ENCODE data around the gene MSLN. TPM values are rescaled to one million over a fixed set of nuclear protein-coding genes. Genes with fewer than 3 reads are reported as not detected.

Gene MSLN
- polyA plus RNA-seq, 1 of the 3 experiments (the other 2 are of a cell fraction), result 0.02 TPM

GRCh38 chr16:732936-733335, 27.6 kb upstream of the MSLN start:
- H3K4me2 ChIP-seq, result no peak overlapping the region
- peaks cover 4% of the 10 kb centered on the region for H3F3A ChIP-seq (replicated peaks; ENCODE audit: insufficient read depth)
- H3K9ac ChIP-seq, result no peak overlapping the region
- no peak overlapping the region for H3K4me3 ChIP-seq (ENCODE audit: low read depth in 2 of 2, low read length in 1 of 2)
- H4K20me1 ChIP-seq (ENCODE audit: insufficient read depth), result no peaks in the 10 kb centered on the region
- TF ChIP-seq ELF1 (IDR thresholded peaks at IDR 0.05) (no peak), TCF12 (IDR thresholded peaks at IDR 0.05) (no peak), EZH2phosphoT487 (IDR thresholded peaks at IDR 0.05; ENCODE audit: borderline replicate concordance, low read depth) (no peak), MEF2A (IDR thresholded peaks at IDR 0.05; ENCODE audit: borderline replicate concordance, low read depth) (no peak), RXRA (IDR thresholded peaks at IDR 0.05; ENCODE audit: borderline replicate concordance, low read depth) (no peak), GATA2 (CRISPR knock-in tag; IDR thresholded peaks at IDR 0.05) (no peak), FOXM1 (IDR thresholded peaks at IDR 0.05; ENCODE audit: low read depth) (no peak), ZBTB33 (IDR thresholded peaks at IDR 0.05; ENCODE audit: borderline replicate concordance, low read depth) (no peak), RCOR1 (IDR thresholded peaks at IDR 0.05; ENCODE audit: low read length) (no peak), FOXJ3 (CRISPR knock-in tag; IDR thresholded peaks at IDR 0.05) (no peak), USF2 (IDR thresholded peaks at IDR 0.05; ENCODE audit: borderline replicate concordance, low read depth, low read length) (no peak), SMC3 (IDR thresholded peaks at IDR 0.05; ENCODE audit: low read depth, low read length) (no peak), REST (IDR thresholded peaks at IDR 0.05; ENCODE audit: low read depth, low read length) (no peak)
- TF ChIP-seq, protein P1, sequence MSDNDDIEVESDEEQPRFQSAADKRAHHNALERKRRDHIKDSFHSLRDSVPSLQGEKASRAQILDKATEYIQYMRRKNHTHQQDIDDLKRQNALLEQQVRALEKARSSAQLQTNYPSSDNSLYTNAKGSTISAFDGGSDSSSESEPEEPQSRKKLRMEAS (IDR thresholded peaks at IDR 0.05; ENCODE audit: low read depth), result no peak
- H2AFZ ChIP-seq (ENCODE audit: low read depth), result no peak overlapping the region
- no peaks in the 10 kb centered on the region for H3K9me3 ChIP-seq
- 91% methylated on average over 11 of the region's 13 CpGs for WGBS (ENCODE audit: low lambda C conversion rate)
- H3K36me3 ChIP-seq (replicated peaks in 1 of 2; ENCODE audit: control insufficient read depth in 1 of 2, insufficient read depth in 2 of 2, low read length in 1 of 2), result peaks cover 0 to 39% of the 10 kb centered on the region in 2 experiments
- H3K9me2 ChIP-seq, result no peaks in the 10 kb centered on the region
- no peaks in the 10 kb centered on the region for H3K79me2 ChIP-seq (ENCODE audit: insufficient read depth)
- H3K27ac ChIP-seq (ENCODE audit: low read depth in 2 of 2, low read length in 1 of 2), result no peak overlapping the region
- peaks cover 0 to 9% of the 10 kb centered on the region in 2 experiments; a peak in 1 of 4 replicates for H3K4me1 ChIP-seq (ENCODE audit: control insufficient read depth in 1 of 2, insufficient read depth in 2 of 2, low read depth in 1 of 2, low read length in 1 of 2)
- DNase-seq, result no peak
- CTCF ChIA-PET, result interaction anchor here (0.6 to 20.3 kb wide), 5 partner anchors 8 to 63 kb away, joined by 3 to 358 read pairs (median 4); partner anchors contain the start of genes ANTKMT, CIAO3, FBXL16 and METRN
- no peaks in the 10 kb centered on the region for H3K27me3 ChIP-seq (ENCODE audit: insufficient read depth)
- POLR2A ChIA-PET, result interaction anchor here (1.2 kb wide), 1 partner anchor 13 kb away, joined by 4 read pairs; the partner anchor contains the start of gene ANTKMT
